ENCODE results near the gene AGBL2.
"Not testable (repeated sequence)": the region's sequence is repeated elsewhere in the genome, so short reads cannot be mapped to it uniquely, and the experiment has no call there.

AGBL2 gene

GRCh38 chr11:47715082-47715669 lies at the start of gene AGBL2:
Gene AGBL2 (minus strand): TSS chr11:47715369. CDS start chr11:47714650, 719 bp downstream.
- peak; percentile 14 for DNase-seq (ENCODE audit: low read depth)
- H3K4me3 ChIP-seq (ENCODE audit: low read depth, low read length) = peak within 1 kb of the TSS; percentile 71

DNA sequence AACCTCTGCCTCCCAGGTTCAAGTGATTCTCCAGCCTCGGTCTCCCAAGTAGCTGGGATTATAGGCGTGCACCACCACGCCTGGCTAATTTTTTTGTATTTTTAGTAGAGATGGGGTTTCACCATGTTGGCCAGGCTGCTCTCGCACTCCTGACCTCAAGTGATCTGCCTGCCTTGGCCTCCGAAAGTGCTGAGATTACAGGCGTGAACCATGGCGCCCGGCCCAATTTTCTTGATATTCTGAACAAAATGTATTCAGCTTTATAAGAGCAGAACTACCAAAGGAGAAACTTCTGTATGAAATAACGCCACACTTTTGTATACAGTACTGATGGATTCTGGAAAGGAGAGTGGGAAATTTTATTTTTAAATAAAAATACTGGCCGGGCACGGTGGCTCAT lies 44.1 kb upstream of the AGBL2 start:
- DNase-seq (ENCODE audit: low read depth); H3K4me3 ChIP-seq (ENCODE audit: low read depth, low read length): not testable (repeated sequence)

DNA sequence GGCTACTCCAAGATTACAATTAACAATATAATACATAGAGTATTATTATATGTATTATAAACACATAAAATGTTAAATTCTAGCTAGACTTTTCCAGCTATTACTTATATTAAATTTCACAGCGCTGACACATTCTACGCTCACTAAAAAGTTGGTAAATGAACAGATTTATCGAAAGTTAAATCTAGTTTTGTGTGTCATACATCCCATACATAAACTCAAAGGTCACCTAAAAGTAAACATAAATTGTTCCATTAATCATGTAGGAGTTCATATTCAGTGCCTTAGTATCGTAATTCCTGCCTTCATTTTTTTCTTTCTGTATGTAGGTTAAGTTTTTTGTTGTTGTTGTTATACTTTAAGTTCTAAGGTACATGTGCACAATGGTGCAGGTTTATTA lies 41.0 kb upstream of the AGBL2 start:
- H3K4me3 ChIP-seq (ENCODE audit: low read depth, low read length) = no peak overlapping the region
- DNase-seq (ENCODE audit: low read depth) = no peak

- H3K4me3 ChIP-seq (ENCODE audit: low read depth, low read length) = no peak overlapping the region
- DNase-seq (ENCODE audit: low read depth) = no peak
These were observed 35.6 kb upstream of the AGBL2 start for GRCh38 chr11:47750725-47751124.

- H3K4me3 ChIP-seq (ENCODE audit: low read depth, low read length); DNase-seq (ENCODE audit: low read depth): not testable (repeated sequence)
These were observed 27.3 kb upstream of the AGBL2 start for GRCh38 chr11:47742494-47742893.

DNA sequence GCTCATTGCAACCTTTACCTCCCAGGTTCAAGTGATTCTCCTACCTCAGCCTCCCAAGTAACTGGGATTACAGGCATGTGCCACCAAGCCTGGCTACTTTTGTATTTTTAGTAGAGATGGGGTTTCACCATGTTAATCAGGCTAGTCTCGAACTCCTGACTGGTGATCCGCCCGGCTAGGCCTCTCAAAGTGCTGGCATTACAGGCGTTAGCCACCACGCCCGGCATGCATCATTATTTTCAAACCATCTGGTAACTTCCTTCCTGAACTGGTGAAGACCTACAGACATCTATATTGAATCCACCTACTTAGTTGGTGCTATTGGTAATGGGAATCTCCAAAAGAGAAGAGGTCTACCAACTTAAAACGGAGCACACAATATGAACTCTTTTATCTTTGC lies 22.6 kb upstream of the AGBL2 start:
- DNase-seq (ENCODE audit: low read depth) = not testable (repeated sequence)

DNA sequence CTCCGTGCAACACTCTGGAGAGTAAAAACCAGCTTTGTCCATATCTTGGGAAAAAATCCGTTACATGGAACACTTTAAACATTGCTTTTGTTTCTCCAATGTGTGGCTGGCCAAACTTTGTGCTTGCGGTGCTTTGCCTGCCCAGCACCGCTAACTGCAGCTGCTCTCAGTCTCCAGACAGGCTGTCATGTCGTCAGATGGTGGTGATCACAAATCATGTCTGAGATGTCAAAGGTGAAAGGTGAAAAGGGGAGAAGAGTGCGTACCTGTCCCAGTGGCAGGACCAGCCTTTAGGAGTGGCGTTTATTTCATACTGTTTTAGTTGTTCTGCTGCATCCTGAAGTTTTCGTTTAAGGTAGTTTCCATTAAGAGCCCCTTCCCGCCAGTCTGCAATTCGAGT lies 17.1 kb upstream of the AGBL2 start:
- no peak overlapping the region for H3K4me3 ChIP-seq (ENCODE audit: low read depth, low read length)
- no peak for DNase-seq (ENCODE audit: low read depth)

More for the DNA sequence above, 22.6 kb upstream of the AGBL2 start:
- H3K4me3 ChIP-seq (ENCODE audit: low read depth, low read length) = not testable (repeated sequence)

GRCh38 chr11:47731475-47731874 lies 16.3 kb upstream of the AGBL2 start:
- DNase-seq (ENCODE audit: low read depth) = no peak
- H3K4me3 ChIP-seq (ENCODE audit: low read depth, low read length) = no peak overlapping the region

DNA sequence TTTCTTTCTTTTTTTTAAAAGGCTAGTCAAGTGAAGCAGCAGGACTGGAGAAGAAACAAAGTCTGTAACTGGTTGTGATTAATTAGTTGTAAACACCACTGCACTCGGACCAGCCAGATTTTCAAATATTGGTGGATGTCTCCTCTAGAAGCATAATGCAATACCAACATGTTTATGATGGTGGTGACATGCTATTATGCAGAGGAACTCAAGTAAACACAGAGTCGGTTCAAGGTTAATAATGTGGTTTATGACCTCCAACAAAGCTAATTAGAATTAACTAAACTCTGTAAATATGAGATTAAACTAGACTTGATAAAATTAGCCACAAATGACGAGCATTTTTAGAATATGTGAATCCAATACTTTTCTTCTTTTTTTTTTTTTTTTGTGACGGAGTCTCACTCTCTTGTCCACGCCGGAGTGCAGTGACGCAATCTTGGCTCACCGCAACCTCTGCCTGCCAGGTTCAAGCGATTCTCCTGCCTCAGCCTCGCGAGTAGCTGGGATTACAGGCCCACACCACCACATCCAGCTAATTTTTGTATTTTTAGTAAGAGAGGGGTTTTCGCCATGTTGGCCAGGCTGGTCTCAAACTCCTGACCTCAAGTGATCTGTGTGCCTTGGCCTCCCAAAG lies 11.8 kb upstream of the AGBL2 start:
- DNase-seq (ENCODE audit: low read depth) = no peak
- H3K4me3 ChIP-seq (ENCODE audit: low read depth, low read length) = no peak overlapping the region

GRCh38 chr11:47726118-47726442 lies 10.9 kb upstream of the AGBL2 start:
- no peak for DNase-seq (ENCODE audit: low read depth)
- H3K4me3 ChIP-seq (ENCODE audit: low read depth, low read length) = no peak overlapping the region

DNA sequence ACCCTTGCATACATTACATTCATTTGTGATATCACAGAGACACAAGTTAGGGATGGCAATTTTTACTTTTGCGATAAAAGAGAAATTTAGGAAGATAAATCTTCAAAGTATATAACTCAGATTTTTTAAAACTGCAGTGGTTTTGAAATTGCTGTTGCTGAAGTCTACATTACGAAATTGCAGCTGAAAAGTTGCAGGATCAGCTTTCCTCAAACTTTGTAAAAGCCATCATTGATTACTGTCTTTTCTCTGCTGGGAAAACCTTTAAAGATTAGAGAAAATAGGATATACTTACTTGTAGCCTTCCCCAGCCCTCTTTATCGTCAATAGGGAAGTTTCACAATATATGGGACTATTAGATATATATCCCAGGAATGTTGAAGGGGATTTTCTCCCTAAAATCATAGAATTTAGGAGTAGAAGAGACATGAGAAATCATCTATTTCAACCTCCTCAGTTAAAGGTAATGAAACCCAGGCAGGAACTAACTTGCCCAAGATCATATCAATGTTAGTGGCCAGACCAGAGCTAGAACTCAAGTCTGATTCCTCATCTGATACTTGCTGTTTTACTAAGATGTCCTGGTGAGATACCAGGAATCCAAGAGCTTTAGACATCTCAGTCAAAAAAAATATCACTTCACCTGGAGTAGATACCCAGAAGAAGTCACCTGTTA lies 10.4 kb upstream of the AGBL2 start:
- H3K4me3 ChIP-seq (ENCODE audit: low read depth, low read length) = no peak overlapping the region
- DNase-seq (ENCODE audit: low read depth) = no peak

DNA sequence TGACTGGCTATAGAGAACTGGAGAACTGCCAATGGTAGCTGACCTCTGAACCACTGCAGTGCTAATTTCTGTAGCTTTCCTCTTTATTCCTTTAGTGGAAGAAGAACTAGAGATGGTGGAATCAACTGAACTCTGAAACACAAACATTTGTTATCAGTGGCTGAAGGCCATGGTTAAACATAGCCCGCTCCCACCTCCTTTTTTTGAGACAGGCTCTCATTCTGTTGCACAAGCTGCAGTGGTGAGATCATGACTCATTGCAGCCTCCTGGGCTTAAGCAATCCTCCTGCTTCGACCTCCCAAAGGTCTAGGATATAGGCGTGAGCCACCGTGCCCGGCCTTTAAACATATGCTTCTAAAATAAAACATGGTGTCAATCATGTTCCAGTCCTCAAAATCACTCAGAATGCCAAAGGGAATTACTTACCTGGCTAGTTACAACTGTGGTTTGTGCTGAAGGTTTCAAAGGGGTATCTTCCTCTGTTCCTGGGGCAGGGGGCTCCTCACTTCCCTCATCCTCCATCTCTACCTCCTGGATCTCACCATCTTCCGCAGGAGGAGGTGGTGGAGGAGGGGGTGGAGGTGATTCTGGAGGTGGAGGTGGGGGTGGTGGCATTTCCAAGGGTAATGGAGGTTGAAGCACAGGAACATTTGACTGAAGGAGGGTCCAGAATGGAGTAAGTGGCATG lies 9.0 kb upstream of the AGBL2 start:
- DNase-seq (ENCODE audit: low read depth) = peak; percentile 42
- H3K4me3 ChIP-seq (ENCODE audit: low read depth, low read length) = no peak overlapping the region

DNA sequence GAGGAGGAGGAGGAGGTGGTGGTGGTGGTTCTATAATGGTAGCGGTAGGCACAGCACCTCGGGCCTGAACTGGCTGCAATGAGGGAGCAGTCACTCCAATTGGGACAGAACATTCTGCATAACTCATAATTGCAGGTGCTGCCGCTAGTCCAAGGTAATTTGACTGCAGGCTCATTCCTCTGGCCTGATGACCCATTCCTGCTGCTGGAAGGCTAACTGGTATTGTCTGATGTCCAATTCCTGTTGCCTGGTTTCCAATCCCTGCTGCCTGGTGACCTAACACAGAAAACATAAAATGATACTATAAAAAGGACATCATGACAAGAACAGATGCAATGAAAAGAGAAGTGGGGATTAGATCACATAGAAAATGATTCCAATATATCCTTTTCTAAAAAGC lies 7.9 kb upstream of the AGBL2 start:
- H3K4me3 ChIP-seq (ENCODE audit: low read depth, low read length) = no peak overlapping the region
- DNase-seq (ENCODE audit: low read depth) = no peak

- DNase-seq (ENCODE audit: low read depth) = no peak
- H3K4me3 ChIP-seq (ENCODE audit: low read depth, low read length) = no peak overlapping the region
These were observed 5.5 kb upstream of the AGBL2 start for GRCh38 chr11:47720651-47721050.

DNA sequence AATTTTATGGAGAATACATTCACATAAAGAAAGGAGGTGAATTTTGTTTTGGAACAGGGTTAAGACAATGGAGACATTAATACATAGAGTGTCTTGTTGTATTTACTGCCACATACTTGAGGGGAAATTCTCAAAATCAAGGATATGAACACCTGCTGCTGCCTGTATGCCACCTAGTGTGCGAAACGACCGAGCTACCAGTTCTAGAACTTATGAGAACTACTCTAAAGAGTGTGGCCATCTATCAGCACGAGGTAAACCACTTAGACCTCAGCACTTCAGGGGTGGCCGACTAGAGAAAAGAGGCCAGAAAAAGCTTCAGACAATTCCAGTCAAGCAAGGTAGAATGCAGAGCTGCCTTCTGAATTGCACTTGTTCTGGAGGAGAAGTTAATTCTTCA lies 1.5 kb upstream of the AGBL2 start:
- DNase-seq (ENCODE audit: low read depth) = no peak
- no peak overlapping the region for H3K4me3 ChIP-seq (ENCODE audit: low read depth, low read length)

DNA sequence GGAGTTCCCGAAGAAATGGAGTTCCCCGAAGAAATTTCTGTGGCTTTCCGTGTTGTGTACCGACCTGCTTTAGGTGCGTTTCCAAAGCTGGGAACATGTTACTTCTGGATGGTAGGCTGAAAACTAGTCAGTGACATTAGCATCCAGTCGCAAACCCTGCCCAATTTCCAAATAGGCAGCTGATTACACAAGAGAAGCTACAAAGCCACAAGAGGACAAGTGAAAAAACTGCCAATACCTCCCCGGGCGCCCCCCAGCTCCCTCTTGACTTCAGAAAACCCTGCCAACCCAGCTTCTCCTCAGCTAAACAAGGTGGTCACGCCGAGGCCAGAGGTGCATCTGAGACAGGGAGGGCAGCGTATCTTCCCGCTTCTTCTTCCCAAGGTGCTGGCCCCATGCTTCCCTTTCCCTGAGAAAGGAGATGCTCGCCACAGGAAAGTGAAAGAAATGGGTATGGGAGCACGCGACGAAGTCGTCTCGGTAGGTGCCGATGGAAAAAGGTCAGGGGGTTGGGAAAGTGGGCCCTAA lies 551 bp downstream of the AGBL2 start:
- DNase-seq (ENCODE audit: low read depth) = no peak
- peak overlapping the region; percentile 71 for H3K4me3 ChIP-seq (ENCODE audit: low read depth, low read length)

DNA sequence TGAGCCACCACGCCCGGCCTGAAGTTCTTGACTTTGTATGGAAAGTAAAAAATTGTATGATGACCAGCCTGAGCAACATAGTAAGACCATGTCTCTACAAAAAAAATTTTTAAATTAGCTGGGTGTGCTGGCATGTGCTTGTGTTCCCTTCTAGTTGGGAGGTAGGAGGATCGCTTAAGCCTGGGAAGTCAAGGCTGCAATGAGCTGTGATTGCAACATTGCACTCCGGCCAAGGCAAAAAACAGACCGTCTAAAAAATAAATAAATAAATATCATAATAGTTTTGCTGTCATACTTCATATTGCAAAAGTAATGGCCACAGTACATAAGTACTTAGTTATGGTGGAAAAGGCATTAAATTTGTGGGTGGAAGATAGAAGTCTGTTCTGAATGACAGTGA lies 3.4 kb downstream of the AGBL2 start:
- DNase-seq (ENCODE audit: low read depth) = no peak

DNA sequence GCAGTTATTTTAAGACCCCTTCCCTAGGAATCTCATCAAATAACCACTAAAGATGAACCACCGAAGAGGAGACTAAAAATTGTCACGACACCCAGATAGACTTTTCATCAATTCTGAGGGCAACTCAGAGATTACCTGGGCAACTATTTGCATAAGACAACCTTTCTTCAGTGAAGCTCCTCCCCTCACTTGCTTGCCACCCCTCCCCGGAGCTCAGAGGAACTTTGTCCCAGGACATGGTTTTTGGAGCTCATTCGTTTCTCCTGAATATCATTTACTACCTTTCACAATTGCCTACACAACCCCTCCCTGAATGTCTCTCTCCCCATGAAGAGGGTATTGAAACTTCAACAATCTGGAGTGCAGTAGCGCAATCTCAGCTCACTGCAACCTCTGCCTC lies 3.9 kb downstream of the AGBL2 start:
- no peak overlapping the region for H3K4me3 ChIP-seq (ENCODE audit: low read depth, low read length)
- DNase-seq (ENCODE audit: low read depth) = no peak

More for the DNA sequence above, 3.4 kb downstream of the AGBL2 start:
- no peak overlapping the region for H3K4me3 ChIP-seq (ENCODE audit: low read depth, low read length)

- not testable (repeated sequence) for DNase-seq (ENCODE audit: low read depth); H3K4me3 ChIP-seq (ENCODE audit: low read depth, low read length)
These were observed 7.8 kb downstream of the AGBL2 start for GRCh38 chr11:47707275-47707786.

DNA sequence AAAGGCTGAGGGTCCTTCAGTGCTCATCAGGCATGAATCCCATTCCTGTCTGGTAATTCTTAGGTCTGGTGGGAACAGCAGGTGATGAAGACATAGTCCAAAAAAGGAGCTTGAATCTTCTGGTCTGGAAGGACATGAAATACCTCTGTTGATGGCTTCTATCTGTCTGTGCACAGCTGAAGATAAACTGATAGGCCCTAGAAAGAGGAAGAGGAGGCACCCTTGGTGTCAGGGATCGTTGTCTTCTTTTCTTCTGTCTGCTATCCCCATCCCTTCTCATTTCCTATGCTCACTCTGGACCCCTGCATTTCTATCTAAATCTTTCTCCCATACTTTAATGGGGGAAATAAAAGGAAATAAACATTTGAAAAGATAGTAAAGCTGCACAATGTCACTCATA lies 9.4 kb downstream of the AGBL2 start:
- no peak for DNase-seq (ENCODE audit: low read depth)
- no peak overlapping the region for H3K4me3 ChIP-seq (ENCODE audit: low read depth, low read length)

Data from skeletal muscle cell (primary cell).